HG02981 (cell line): ENCODE results near the gene ERN1.

Experiments
- ATAC-seq: cut with Tn5 transposase; IDR thresholded peaks from one replicate; pipeline ENCODE4 v1.9.1; 2021; ENCODE audit warnings: mild to moderate bottlenecking, moderate library complexity; ENCODE audit not compliant: unreplicated experiment

Gene ERN1

GRCh38 chr17:64139542-64139941 is 9.6 kb upstream of the ERN1 start:
- no peak for ATAC-seq

- ATAC-seq, result no peak
Observed at GRCh38 chr17:64138441-64138840, 8.5 kb upstream of the ERN1 start.

GRCh38 chr17:64135000-64135399 is 5.1 kb upstream of the ERN1 start:
- ATAC-seq, result no peak

GRCh38 chr17:64134216-64134970 is 4.4 kb upstream of the ERN1 start:
- ATAC-seq, result no peak

GRCh38 chr17:64133546-64134215 is 3.7 kb upstream of the ERN1 start:
- no peak for ATAC-seq

- ATAC-seq, result no peak
Observed at GRCh38 chr17:64131606-64132270, 1.8 kb upstream of the ERN1 start.

GRCh38 chr17:64130559-64131001 is 636 bp upstream of the ERN1 start:
- peak; percentile 32 for ATAC-seq

- no peak for ATAC-seq
Observed at GRCh38 chr17:64129515-64129764, 504 bp downstream of the ERN1 start.

GRCh38 chr17:64128787-64129514 is 993 bp downstream of the ERN1 start:
- no peak for ATAC-seq

- ATAC-seq, result no peak
Observed at GRCh38 chr17:64126918-64127317, 3.0 kb downstream of the ERN1 start.

- ATAC-seq, result no peak
Observed at GRCh38 chr17:64125937-64126336, 4.0 kb downstream of the ERN1 start.

GRCh38 chr17:64124609-64125008 is 5.3 kb downstream of the ERN1 start:
- no peak for ATAC-seq

GRCh38 chr17:64123114-64123513 is 6.8 kb downstream of the ERN1 start:
- no peak for ATAC-seq

GRCh38 chr17:64120972-64121786 is 8.8 kb downstream of the ERN1 start:
- ATAC-seq, result peak; percentile 71

GRCh38 chr17:64120159-64120810 is 9.7 kb downstream of the ERN1 start:
- ATAC-seq, result no peak

GRCh38 chr17:64117981-64118979 is 11.7 kb downstream of the ERN1 start:
- no peak for ATAC-seq

GRCh38 chr17:64115822-64116534 is 14.0 kb downstream of the ERN1 start:
- ATAC-seq, result no peak

GRCh38 chr17:64115043-64115698 is 14.8 kb downstream of the ERN1 start:
- no peak for ATAC-seq
